GM19239 (cell line): ENCODE results near the gene PLD4.

Experiments used
- DNase-seq: peaks from one replicate; pipeline ENCODE4 v3.0.0; 2011; ENCODE audit warnings: low spot score; ENCODE audit not compliant: insufficient read length
- FAIRE-seq: peaks from 2 replicates; lab custom pipeline; 2011; peaks lifted over from hg19 to GRCh38; lab: Jason Lieb, UNC

PLD4 gene

DNA sequence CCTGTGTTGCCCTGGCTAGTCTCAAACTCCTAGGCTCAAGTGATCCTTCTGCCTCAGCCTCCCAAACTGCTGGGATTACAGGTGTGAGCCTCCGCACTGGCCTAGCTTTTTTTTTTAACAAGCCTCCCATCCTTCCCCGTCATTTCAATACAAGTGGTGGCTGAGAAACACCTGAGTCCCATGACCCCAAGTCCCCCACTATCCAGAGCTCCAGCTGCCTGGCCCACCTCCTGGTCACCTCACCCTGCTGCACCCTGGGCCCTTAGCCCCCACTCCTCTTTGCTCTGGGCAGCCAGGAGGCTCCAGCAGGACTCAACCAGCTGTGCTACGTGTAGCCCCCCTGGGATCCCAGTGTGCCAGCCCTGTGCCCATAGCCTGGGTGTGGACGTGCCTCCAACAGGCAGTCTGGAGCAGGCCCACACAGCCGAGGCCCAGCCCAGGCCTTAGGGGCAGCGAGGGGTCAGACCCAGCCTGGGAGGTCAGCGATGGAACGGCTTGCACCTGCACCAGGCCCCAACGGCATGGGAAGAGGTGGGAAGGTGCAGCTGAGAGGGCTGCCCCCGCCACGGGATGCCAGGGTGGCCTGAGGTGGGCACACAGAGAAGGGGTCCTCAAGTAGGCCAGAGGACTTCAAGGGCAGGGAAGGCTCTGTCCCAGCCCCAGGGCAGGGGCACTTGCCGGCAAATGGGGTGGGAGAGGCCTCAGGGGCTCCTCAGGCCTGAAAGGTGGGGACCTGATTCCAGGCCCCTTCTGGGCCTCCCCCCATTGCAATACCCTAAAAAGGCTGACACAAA, 47.0 kb downstream of the PLD4 start:
- no peak for DNase-seq
- FAIRE-seq: no peak

DNA sequence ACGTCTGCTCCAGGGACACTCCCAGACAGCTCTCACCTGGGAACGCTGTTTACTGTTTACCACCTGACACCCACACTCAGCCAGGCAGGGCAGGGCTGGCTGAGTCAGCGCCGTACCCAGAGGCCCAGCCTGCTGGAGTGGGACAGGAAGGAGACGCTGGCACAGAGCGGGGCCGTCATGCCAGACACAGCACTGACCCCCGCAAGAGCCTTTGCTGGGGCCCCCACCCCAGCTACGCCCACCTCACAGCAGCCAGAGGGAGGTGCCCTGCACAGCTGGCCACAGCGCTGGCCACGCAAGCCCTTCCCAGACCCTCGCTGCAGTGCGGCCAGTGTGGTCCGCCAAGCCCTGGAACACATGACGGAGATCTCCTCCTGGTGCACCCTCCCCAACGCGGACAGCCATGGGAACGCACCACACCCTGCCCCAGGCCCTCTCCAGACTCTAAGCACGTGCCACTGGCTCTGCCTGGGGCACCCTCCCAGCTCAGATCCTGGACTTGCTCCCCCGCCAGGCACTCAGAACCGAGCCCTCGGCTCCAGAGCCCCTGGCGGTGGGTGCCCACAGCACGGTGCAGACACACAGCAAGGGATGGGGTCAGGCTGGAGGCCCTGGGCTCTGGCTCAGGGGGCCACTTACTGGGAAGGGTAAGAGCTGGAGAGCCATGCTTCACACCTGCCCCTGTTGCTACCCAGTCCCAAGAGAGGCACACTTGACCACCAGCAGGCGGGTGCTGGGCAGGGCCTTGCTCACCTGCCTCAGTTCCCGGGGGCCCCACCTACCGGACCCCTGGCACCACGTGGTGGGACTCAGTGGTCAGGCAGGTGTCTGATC, 47.8 kb downstream of the PLD4 start:
- DNase-seq: no peak
- no peak for FAIRE-seq

DNA sequence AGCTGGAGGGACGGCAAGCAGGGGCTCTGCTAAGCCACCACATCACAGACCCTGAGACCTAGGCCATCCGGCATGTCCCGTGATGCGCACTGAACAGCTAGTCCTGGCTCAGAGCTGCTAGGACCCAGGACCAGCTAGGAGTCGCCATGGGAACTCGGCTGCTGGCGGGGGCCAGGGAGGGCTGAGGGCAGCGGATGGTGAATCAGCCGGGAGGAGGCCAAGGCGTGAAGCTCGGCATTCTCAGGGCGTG, 48.4 kb downstream of the PLD4 start:
- FAIRE-seq (no peak), DNase-seq (no peak)

DNA sequence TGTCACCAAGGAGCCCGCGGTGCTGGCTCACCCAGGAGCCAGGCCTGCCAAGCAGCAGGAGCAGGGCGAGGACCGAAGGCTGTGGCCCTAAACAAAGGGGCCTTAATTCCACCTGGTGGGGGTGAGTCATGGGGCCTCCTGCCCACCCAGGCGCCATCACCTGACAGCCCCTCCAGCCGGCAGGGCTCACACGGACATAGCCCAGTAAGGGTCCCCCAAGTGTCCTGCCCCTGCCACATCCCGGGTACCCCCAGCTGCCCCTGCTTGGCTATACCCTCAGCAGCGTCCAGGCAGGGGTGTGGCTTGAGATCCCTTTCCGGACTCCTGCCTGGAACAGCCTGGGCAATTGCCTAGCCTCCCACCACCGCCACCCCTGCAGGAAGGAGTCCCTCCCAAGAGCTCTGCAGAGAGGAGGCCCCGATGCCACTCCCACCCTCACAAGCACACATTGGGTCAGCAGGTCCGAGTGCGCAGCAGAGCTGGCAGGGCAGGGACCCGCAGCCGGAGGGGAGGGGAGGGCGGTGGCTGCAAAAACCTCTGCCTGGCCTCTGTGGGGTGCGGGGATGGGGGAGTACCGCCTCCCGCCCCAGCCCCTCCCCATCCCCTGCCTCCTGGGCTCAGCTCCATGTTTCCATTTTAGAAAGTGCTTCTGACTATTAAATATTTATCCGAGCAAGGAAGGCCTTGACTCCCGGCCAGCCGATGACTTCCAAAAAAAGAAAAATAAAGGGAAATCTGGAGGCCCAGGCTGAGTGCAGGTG, 48.9 kb downstream of the PLD4 start:
- DNase-seq (no peak), FAIRE-seq (no peak)

DNA sequence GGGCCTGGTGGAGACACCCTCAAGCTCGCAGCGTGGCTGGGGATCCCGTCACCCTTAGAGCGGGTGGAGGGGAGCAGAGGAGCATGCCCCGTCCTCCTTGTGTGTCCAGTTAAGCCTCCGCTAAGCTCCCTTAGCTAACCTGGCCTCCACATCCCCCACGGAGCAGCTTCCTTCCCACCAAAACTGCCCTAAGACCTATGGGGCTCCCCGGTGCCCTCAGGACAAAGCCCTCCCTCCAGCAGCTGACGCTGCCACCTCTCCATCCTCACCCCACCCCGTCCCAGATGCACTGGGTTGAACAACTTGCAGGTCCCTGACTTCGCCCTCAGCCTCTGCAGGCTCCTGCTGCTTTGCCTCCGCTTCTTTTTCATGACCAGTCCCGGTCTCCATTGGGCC, 49.5 kb downstream of the PLD4 start:
- FAIRE-seq: no peak
- no peak for DNase-seq

DNA sequence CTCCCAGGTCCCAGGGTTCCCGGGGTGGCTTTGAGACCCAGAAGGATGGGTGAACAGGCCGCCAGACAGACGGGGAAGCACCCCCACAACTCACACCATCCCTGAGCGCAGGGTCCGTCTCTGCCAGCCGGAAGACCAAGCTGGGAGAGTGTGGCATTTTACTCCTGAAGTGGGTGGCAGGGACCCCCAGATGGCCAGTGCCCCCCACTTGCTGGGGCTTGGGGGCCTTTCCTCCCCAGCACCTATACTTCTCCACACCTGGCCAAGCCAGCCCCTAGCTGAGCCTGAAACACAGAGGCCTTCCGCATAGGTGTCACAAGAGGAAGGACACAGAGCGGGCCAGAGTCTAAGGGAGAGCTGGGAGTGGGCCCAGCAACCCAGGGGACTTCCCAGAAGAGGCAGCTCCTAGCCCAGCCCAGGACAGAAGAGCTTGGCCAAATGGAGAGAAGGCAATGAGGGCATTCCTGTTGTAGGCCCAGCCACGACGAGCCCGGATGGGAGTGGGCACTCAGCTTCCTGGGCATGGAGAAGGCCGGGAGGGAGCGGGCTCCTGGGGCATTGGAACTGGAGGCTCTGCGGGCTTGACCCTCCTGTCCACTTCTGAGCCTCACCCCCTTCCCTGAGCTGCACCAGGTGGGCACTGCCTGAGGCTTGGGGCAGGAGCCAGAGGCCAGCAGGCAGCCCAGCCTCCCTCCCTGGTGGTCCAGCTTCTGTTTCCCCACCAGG, 50.1 kb downstream of the PLD4 start:
- DNase-seq: no peak
- FAIRE-seq: no peak

DNA sequence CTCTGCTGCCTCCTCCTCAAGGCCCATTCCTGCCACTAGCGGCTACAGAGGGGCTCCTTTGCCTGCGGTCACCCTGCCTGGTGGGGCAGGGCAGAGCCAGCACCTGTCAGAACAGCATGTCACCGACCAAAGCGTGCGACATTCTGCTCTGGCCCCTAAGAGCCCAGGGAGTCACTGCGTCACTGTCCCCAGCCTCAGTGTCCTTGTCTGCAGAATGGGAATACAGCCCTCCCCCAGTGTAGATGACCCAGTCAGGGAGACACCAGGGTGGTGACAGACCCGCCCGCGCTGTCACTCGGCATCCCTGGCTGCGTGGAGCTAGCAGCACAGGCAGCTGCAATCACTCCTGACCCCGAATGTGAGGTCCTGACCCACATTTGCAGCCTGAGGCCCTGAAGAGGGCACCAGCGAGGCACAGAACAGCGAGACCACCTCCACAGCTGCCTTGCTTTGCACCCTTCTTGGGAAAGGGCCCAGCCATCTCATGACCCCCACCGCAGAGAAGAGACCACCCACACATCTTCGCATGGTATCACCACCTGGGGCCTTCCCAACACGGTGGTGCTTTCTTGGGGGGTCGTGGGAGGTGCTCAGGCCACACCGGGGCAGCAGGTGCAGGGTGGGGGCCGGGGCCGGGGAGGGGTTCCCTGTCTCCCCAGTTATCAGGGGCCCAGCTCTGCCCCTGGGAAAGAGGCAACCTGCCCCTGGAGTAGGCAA, 51.0 kb downstream of the PLD4 start:
- no peak for FAIRE-seq
- no peak for DNase-seq

DNA sequence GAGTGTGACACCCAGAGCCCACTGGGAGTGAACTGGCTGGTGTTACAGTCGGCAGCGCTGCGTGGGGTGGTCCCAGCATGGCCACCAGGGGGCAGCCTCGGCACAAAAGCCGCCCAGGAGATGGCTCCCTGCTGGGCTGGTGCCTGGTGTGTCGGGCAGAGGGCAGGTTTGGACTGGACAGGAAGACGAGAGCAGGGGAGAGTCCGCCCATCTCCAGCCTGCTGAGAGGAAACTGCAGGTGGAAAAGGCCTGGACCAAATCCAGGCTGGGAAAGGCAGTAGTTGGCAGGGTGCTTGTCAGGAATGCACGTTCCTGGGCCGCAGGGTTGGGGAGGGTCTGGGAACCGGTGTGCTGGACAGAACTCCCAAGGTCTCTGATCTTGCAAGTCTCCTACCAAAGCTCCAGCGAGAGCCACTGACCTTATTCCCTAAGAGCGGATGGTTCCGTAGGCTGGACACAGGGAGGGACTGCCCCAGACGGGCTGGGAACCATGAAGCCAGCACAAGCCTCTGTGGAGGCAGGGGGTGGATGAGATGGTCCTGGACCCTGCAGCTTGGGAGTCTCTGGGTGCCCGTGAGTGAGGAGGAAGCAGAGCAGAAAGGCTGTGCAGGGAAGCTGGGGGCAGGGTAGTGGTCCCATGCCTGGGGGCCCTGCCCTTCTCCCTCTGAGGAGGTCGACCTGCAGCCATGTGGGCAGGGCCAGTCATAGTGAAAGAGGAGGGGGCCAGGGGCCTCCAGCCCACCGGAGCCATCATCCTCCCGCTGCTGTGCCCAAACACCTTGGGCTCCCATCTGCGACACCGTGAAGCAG, 51.7 kb downstream of the PLD4 start:
- FAIRE-seq: peak; percentile 58
- DNase-seq: peak; percentile 93

DNA sequence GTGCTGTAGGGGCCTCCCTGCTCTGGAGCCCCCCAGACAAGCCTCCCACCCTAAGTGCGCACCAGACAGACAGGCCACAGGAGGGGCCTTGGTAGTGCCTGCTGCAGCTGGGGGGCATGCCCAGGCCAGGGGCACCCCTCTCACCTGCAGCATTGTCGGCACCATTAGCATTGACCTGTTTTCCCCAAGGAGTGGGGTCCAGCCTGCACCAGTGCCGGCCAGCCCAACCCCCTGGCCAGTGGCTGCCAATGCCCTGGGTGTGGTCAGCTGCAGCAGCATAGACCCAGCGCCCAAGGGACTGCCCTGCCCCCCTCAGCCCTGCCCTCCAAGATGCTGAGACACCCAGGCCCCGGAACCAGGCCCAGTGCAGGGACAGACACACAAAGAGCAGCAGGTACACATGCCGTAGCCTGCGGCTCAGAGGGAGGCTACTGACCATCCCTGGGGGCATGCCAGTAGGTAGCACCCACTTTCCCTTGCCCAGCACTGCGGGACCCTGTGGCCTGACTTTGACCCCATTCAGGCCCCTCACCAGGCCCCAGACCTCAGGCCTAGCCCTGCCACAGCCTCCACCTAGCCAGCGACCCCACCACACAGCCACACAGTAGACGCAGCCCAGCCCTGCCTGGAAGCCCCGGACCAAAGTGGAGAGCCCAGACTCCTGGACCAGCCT, 52.5 kb downstream of the PLD4 start:
- DNase-seq (no peak), FAIRE-seq (no peak)

DNA sequence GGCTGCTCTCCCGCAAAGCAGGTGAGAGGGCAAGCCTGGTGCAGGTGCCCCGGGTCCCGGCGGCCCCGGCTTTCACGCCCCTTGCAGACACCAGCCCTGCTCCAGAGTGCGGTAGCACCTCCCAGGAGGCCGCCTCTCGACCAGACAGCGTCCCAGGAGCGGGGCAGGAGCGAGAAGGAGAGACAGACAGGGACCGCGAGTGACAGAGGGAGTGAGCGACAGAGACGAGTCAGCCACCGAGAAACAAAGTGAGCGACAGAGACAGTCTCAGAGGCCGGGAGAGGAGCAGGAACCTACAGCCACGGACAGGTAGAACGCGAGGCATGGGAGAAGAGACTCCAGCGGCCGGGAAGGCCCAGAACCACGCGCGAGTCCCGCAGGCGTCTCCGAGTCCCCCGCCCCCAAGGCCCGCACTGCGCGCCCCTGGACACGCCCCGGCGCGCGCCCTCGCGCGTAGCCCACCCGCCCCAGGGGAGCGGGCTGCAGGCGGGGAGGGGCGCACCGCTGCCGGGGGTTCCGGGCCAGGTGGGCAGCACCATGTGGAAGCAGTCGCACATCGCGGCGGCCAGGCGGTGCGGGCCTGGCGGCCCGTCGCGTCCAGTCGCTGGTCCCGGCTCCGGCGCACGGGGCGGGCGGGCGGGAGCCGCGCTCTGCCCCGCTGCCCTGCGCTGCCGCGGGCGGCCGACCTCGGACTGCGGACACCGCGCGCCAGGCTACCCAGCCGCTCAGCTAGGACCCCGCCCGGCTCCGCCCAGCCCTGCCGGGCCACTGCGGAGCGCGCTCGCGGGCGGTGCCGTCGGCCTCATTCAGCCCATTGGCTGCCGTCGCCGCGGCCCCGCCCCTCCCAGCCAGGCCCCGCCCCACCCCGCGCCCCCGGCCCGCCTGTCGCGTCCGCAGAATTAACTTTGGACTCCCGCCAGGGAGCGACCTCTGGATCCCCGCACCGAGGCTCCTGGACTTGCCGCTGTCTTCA, 53.3 kb downstream of the PLD4 start, which contains the start of gene AHNAK2:
Gene AHNAK2, minus strand, starts transcription at position 694 of the 973 bp plus-strand sequence. Its CDS starts 137 bp downstream, at position 557.
- FAIRE-seq (no peak), DNase-seq (no peak)

DNA sequence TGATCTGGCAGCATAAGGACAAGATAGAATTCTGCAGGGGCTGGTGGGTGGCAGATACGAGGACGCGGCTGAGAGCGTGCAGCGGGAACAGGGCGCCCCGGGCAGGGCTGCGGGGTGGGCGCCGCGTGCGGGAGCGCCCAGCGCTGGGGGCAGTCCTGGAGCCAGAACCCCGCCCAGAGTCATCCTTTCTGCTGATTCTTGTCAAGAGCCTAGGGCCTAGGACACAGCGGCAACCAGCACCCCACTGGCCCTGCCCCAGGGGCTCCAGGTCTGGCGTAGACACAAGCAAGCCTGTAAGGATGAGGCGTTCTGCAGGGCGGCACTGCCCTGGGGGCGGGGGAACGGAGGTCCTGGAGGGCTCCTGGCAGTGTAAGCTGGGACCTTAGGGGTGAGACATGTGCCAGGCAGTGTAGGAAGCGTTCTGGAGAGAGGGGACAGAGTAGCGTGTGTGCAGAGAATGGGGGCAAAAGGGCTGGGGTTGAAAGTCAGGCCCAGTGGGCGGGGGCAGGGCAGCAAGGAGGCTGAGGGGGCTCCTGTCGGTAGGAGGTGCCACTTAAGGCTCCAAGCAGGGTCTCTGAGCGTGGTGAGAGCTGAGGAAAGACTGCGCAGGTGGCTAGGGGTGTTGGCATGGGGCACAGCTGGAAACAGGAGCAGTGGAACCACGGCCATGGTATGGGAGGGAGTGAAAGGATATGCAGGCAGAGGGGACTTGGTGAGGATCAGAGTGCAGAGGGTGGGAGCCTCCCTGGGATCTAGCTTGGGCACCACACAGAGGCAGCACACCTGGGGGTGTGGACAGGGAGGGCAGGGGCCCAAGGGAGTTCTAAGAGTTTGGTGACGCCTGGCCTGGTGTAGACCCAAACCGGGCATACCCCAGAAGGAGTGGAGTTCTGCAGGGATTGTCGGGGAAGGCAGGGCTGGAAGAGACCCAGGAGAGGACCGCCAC, 54.3 kb downstream of the PLD4 start:
- no peak for FAIRE-seq
- DNase-seq: no peak

DNA sequence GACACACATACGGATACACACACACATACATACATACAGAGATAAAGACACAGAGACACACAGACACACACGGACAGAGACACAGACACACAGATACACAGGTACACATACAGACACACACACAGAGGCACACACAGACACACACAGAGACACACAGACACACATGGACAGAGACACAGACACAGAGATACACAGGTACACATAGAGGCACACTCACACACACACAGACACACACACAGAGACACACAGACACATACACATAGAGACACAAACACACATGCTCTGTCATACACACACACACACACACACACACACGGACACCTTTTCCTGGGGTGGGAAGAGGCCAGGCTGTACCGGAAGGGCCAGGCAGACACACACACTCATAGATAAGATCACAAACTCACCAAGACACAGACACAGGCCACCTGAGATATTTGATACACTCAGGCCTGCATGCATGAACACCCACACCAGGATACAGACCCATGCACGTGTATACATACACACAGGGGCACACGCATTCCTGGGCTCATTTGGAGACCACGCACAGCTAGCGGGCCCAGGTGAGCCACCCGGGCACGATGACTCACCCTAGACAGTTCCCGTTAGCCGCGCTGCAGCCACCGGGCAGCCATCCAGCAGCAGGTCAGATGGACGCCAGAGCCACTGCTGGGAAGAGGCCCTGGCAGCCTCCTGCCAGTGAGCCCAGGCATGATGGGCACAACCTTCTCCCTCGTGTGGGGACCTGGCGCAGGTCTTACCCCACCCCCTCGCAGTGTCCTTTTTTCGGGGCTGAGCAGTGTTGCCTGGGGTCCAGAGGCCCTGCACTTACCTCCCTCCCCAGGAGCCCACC, 55.3 kb downstream of the PLD4 start:
- no peak for DNase-seq
- no peak for FAIRE-seq

DNA sequence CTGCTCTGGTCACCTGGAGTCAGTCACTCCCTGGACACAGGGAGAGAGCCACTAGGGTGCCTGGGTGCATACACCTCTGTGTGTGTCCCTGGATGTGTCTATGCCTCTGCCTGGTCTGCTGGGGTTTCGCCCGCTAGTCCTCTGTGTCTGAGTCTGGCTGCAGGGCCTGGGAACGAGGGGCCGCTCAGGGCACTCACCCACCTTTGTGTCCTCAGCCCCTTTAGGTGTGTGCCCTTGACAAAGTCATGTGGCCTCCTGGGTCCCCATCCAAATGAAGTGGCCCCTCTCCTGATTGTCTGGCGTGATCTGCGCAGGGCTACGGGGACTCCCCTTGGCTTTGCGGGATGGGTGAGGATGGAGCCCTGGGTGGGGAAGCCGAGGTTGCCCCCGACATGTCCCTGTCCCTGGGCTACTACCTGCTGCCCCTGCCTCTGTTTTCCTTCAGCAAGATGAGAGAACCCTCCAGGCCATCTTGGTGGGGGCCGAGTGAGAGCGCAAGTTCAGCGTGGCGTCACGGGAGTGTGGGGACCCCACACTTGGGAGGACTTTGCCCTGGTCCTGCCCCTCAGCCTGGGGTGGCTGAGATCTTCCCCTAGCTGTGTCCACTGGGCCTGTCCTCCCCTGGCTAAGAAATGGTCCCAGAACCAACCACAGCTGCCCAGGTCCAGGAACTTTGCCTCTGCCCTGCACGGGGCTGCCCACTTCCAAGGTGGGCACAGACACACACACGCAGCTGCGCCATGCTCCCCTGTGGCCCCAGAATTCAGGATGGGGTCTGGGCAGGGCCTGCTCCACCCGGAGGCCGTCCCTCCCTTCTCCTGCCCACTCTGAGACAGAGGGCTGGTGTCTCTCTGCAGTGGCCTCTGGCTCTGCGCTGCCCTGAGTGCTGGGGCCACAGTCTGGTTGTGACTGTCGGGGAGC, 56.2 kb downstream of the PLD4 start:
- no peak for DNase-seq
- FAIRE-seq: no peak
